ENCODE data around the gene OTUB2.

The OTUB2 gene

DNA sequence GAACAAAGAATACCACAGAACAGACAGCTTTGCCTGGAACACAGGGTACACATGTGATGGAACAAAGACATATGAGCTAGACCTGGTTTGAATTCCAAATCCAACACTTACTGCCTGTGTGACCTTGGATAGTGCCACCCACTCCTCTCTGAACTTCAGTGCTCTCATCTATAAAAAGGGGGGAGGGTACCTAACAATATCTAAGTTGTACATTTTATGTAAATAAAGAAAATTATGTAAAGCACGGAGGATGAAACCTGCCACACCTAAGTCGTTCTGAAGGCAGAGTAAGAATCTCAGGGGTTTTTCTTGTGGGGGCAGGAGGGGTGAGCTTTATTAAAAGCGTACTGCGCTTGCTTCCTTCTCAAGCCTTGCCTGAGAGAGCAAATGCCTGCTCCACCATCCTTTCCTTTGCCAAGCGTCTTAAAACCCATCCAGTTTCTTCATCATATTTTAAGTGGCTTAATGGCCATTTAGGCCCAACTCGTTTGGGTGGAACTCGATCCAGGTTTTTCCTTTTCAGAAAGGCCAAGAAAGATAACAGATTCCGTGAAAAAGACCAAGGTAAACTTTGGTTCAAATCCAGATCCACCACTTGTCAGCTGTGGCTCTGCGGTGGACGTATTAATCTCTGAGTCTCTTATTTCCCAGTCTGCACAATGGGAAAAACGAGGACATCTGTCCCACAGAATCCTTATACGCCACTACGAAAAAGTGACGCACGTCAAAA, 53.9 kb downstream of the OTUB2 start:
- peak overlapping the region; percentile 98 for H3K4me3 ChIP-seq (ENCODE audit: low read depth, low read length, poor library complexity, severe bottlenecking)
- peak overlapping the region; percentile 51 for H3K27ac ChIP-seq (ENCODE audit: low read depth, low read length, poor library complexity, severe bottlenecking)
- H3K4me1 ChIP-seq (ENCODE audit: insufficient read depth, low read length, severe bottlenecking): peaks cover 44% of the 10 kb centered on the region
- H3K36me3 ChIP-seq (ENCODE audit: insufficient read depth, low read length): peaks cover 52% of the 10 kb centered on the region
- peaks cover 12% of the 10 kb centered on the region for H3K9me3 ChIP-seq (ENCODE audit: low read length)
- peak overlapping the region; percentile 97 for H3K9ac ChIP-seq (ENCODE audit: low read length)
- no peaks in the 10 kb centered on the region for H3K9me2 ChIP-seq (ENCODE audit: low read depth, low read length)
- H4K20me1 ChIP-seq (ENCODE audit: insufficient read depth, low read length): no peaks in the 10 kb centered on the region
- peak overlapping the region; percentile 95 for H3K4me2 ChIP-seq (ENCODE audit: low read length)
- no peak overlapping the region for H2AFZ ChIP-seq (ENCODE audit: low read length)
- no peaks in the 10 kb centered on the region for H3K27me3 ChIP-seq (ENCODE audit: insufficient read depth, low read length)
- peaks cover 58% of the 10 kb centered on the region for H3K79me2 ChIP-seq (ENCODE audit: insufficient read depth, low read length)
- no peaks in the 10 kb centered on the region for H3F3A ChIP-seq (ENCODE audit: insufficient read depth, low read length)
- no peak for TF ChIP-seq EZH2 (IDR thresholded peaks at IDR 0.05; ENCODE audit: borderline replicate concordance, low read length)
- TF ChIP-seq, protein P1, sequence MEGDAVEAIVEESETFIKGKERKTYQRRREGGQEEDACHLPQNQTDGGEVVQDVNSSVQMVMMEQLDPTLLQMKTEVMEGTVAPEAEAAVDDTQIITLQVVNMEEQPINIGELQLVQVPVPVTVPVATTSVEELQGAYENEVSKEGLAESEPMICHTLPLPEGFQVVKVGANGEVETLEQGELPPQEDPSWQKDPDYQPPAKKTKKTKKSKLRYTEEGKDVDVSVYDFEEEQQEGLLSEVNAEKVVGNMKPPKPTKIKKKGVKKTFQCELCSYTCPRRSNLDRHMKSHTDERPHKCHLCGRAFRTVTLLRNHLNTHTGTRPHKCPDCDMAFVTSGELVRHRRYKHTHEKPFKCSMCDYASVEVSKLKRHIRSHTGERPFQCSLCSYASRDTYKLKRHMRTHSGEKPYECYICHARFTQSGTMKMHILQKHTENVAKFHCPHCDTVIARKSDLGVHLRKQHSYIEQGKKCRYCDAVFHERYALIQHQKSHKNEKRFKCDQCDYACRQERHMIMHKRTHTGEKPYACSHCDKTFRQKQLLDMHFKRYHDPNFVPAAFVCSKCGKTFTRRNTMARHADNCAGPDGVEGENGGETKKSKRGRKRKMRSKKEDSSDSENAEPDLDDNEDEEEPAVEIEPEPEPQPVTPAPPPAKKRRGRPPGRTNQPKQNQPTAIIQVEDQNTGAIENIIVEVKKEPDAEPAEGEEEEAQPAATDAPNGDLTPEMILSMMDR (IDR thresholded peaks at IDR 0.05; ENCODE audit: low read length): no peak

DNA sequence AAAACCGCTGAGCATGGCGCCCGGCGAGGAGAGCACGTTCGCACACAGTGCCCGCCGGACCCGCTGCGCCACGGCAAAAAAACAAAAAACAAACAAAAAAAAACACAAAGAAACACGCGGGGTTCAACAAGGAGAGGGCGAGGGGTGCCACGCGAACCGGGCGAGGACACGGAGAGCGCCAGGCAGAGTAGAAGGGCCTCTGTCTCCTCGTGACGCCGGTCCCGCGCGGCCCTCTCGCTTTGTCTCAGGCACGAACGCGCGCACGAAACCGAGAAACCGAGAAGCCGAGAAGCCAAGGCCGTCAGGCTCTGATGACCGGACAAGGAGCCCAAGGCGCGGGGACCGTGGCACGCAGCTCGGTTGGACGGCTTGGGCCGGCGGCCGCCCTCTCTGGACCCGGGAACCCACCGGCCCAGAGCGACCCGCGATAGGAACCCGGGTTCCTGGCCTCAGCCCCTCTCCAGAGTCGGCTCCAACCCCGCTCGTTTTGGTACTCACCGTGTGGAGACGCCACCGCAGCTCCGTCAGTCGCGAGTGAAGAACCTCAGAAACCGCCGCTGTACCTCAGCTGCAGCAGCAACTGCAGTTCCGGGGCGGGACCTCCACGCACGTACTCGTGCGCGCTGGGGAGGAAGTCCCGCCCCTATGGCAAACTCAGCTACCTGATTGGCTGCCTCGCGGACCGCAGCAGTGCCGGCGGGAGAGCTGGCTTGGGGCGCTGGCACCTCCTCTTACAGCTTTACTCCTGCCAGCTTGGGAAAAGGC, 54.7 kb downstream of the OTUB2 start, which contains the start of the genes DDX24 and IFI27L1:
Gene DDX24, minus strand, starts transcription at position 582 of the 765 bp plus-strand sequence. CDS start 1,460 bp downstream, outside the sequence.
Gene IFI27L1, plus strand, starts transcription at position 690 of the 765 bp plus-strand sequence. CDS start 15,628 bp downstream, outside the sequence.
- Histone ChIP-seq H4K20me1 (ENCODE audit: insufficient read depth, low read length) (no peaks in the 10 kb centered on the region), H3K9ac (ENCODE audit: low read length) (peak within 1 kb of the TSS; percentile 97), H2AFZ (ENCODE audit: low read length) (peak within 1 kb of the TSS; percentile 92), H3K4me2 (ENCODE audit: low read length) (peak within 1 kb of the TSS; percentile 95), H3K79me2 (ENCODE audit: insufficient read depth, low read length) (peaks cover 51% of the 10 kb centered on the region), H3K9me3 (ENCODE audit: low read length) (0 out of 2 replicates have a peak, but pooled peaks cover 7% of the 10 kb centered on the region), H3K36me3 (ENCODE audit: insufficient read depth, low read length) (peaks cover 45% of the 10 kb centered on the region), H3K27me3 (ENCODE audit: insufficient read depth, low read length) (no peaks in the 10 kb centered on the region), H3K4me1 (ENCODE audit: insufficient read depth, low read length, severe bottlenecking) (peaks cover 44% of the 10 kb centered on the region), H3K4me3 (ENCODE audit: low read depth, low read length, poor library complexity, severe bottlenecking) (peak within 1 kb of the TSS; percentile 98), H3K9me2 (ENCODE audit: low read depth, low read length) (no peaks in the 10 kb centered on the region), H3K27ac (ENCODE audit: low read depth, low read length, poor library complexity, severe bottlenecking) (peak within 1 kb of the TSS; percentile 51), H3F3A (ENCODE audit: insufficient read depth, low read length) (no peaks in the 10 kb centered on the region)
- TF ChIP-seq EZH2 (IDR thresholded peaks at IDR 0.05; ENCODE audit: borderline replicate concordance, low read length): no peak
- TF ChIP-seq, protein P1 (IDR thresholded peaks at IDR 0.05; ENCODE audit: low read length): no peak

DNA sequence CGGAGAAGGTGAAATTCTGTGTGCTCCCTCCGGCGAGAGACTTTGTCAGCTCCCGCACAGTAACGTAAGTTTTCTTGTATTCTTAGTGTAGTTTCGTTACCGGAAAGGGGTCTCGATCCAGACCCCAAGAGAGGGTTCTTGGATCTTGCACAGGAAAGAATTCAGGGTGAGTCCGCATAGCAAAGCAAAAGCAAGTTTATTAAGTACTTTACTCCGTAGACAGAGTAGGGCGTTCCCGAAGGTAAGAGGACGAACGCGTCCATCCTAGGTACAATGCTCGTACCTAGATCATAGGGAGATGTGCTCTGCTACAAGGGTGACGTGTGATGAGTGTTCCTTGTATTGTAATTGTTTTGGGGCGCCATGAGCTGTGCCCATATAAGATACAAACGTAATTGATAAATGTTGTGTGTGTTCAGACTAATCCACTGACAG, 55.3 kb downstream of the OTUB2 start:
- H3K9ac ChIP-seq (ENCODE audit: low read length): peak overlapping the region; percentile 97
- H3F3A ChIP-seq (ENCODE audit: insufficient read depth, low read length): no peaks in the 10 kb centered on the region
- peak overlapping the region; percentile 92 for H2AFZ ChIP-seq (ENCODE audit: low read length)
- peaks cover 39% of the 10 kb centered on the region for H3K36me3 ChIP-seq (ENCODE audit: insufficient read depth, low read length)
- TF ChIP-seq, protein P1 (IDR thresholded peaks at IDR 0.05; ENCODE audit: low read length): no peak
- TF ChIP-seq EZH2 (IDR thresholded peaks at IDR 0.05; ENCODE audit: borderline replicate concordance, low read length): no peak
- 0 out of 2 replicates have a peak, but pooled peaks cover 5% of the 10 kb centered on the region for H3K9me3 ChIP-seq (ENCODE audit: low read length)
- H3K27ac ChIP-seq (ENCODE audit: low read depth, low read length, poor library complexity, severe bottlenecking): peak overlapping the region; percentile 51
- H3K4me1 ChIP-seq (ENCODE audit: insufficient read depth, low read length, severe bottlenecking): peaks cover 44% of the 10 kb centered on the region
- no peaks in the 10 kb centered on the region for H3K27me3 ChIP-seq (ENCODE audit: insufficient read depth, low read length)
- no peaks in the 10 kb centered on the region for H4K20me1 ChIP-seq (ENCODE audit: insufficient read depth, low read length)
- H3K9me2 ChIP-seq (ENCODE audit: low read depth, low read length): no peaks in the 10 kb centered on the region
- peak overlapping the region; percentile 95 for H3K4me2 ChIP-seq (ENCODE audit: low read length)
- H3K79me2 ChIP-seq (ENCODE audit: insufficient read depth, low read length): peaks cover 45% of the 10 kb centered on the region
- H3K4me3 ChIP-seq (ENCODE audit: low read depth, low read length, poor library complexity, severe bottlenecking): peak overlapping the region; percentile 98
